Activated CD4-positive, alpha-beta T cell treated with anti-CD3 and anti-CD28 coated beads for 48 hours (primary cell): Measurements from ENCODE around the gene RAP1GAP2.
"Not testable (repeated sequence)": the region's sequence is repeated elsewhere in the genome, so short reads cannot be mapped to it uniquely, and the experiment has no call there.

Source experiments
- DNase-seq: peaks from one replicate; pipeline ENCODE4 v3.0.0-alpha.2; 2020

Gene RAP1GAP2

GRCh38 chr17:2815781-2816185 lies 19.5 kb downstream of the RAP1GAP2 start:
- no peak for DNase-seq

GRCh38 chr17:2816688-2817087 lies 20.4 kb downstream of the RAP1GAP2 start:
- no peak for DNase-seq

- not testable (repeated sequence) for DNase-seq
These were observed 23.1 kb downstream of the RAP1GAP2 start for GRCh38 chr17:2819294-2819693.

GRCh38 chr17:2819921-2820501 lies 23.8 kb downstream of the RAP1GAP2 start:
- DNase-seq = no peak

- no peak for DNase-seq
These were observed 25.6 kb downstream of the RAP1GAP2 start for GRCh38 chr17:2821868-2822267.

- no peak for DNase-seq
These were observed 26.1 kb downstream of the RAP1GAP2 start for GRCh38 chr17:2822358-2822757.

GRCh38 chr17:2825253-2825970 lies 29.2 kb downstream of the RAP1GAP2 start:
- no peak for DNase-seq

- peak; percentile 89 for DNase-seq
These were observed 32.3 kb downstream of the RAP1GAP2 start for GRCh38 chr17:2828397-2829038.

- no peak for DNase-seq
These were observed 34.4 kb downstream of the RAP1GAP2 start for GRCh38 chr17:2830678-2831077.

GRCh38 chr17:2835780-2836179 lies 39.5 kb downstream of the RAP1GAP2 start:
- DNase-seq = no peak

GRCh38 chr17:2837147-2837561 lies 40.9 kb downstream of the RAP1GAP2 start:
- DNase-seq = peak; percentile 68

GRCh38 chr17:2841606-2842005 lies 45.4 kb downstream of the RAP1GAP2 start:
- DNase-seq = no peak

- no peak for DNase-seq
These were observed 46.2 kb downstream of the RAP1GAP2 start for GRCh38 chr17:2842464-2842863.

- DNase-seq = no peak
These were observed 48.2 kb downstream of the RAP1GAP2 start for GRCh38 chr17:2844416-2844815.

- DNase-seq = no peak
These were observed 51.4 kb downstream of the RAP1GAP2 start for GRCh38 chr17:2847381-2848333.

GRCh38 chr17:2849327-2849670 lies 53.1 kb downstream of the RAP1GAP2 start:
- no peak for DNase-seq

GRCh38 chr17:2850991-2851390 lies 54.8 kb downstream of the RAP1GAP2 start:
- DNase-seq = no peak

GRCh38 chr17:2851615-2852014 lies 55.4 kb downstream of the RAP1GAP2 start:
- DNase-seq = no peak

GRCh38 chr17:2852221-2852620 lies 56.0 kb downstream of the RAP1GAP2 start:
- no peak for DNase-seq

GRCh38 chr17:2852729-2853282 lies 56.6 kb downstream of the RAP1GAP2 start:
- DNase-seq = no peak

GRCh38 chr17:2853283-2854142 lies 57.3 kb downstream of the RAP1GAP2 start:
- peak; percentile 35 for DNase-seq
